AG08396 (cell line): ENCODE measurements around the gene ADGRD1.
"Not testable (repeated sequence)": the region's sequence is repeated elsewhere in the genome, so short reads cannot be mapped to it uniquely, and the experiment has no call there.

Experiments
- DNase-seq: peaks from one replicate; pipeline ENCODE4 v3.0.0; 2012; ENCODE audit warnings: low spot score, mixed read lengths

The ADGRD1 gene

GRCh38 chr12:130937546-130937945 lies 16.2 kb upstream of the ADGRD1 start:
- DNase-seq, result not testable (repeated sequence)

- DNase-seq, result no peak
Measured at GRCh38 chr12:130938186-130938585, 15.5 kb upstream of the ADGRD1 start.

- no peak for DNase-seq
Measured at GRCh38 chr12:130944878-130945277, 8.8 kb upstream of the ADGRD1 start.

GRCh38 chr12:130945786-130946492 lies 7.8 kb upstream of the ADGRD1 start:
- DNase-seq, result peak; percentile 29

GRCh38 chr12:130947028-130947613 lies 6.6 kb upstream of the ADGRD1 start:
- DNase-seq, result no peak

- no peak for DNase-seq
Measured at GRCh38 chr12:130948136-130948535, 5.6 kb upstream of the ADGRD1 start.

- DNase-seq, result no peak
Measured at GRCh38 chr12:130948751-130949150, 5.0 kb upstream of the ADGRD1 start.

GRCh38 chr12:130949806-130950205 lies 3.9 kb upstream of the ADGRD1 start:
- DNase-seq, result no peak

GRCh38 chr12:130951636-130952035 lies 2.1 kb upstream of the ADGRD1 start:
- no peak for DNase-seq

GRCh38 chr12:130952171-130952954 lies 1.3 kb upstream of the ADGRD1 start:
- DNase-seq, result no peak

GRCh38 chr12:130954544-130954831 lies 781 bp downstream of the ADGRD1 start:
- no peak for DNase-seq

- no peak for DNase-seq
Measured at GRCh38 chr12:130955238-130955816, 1.6 kb downstream of the ADGRD1 start.

- no peak for DNase-seq
Measured at GRCh38 chr12:130956009-130956408, 2.3 kb downstream of the ADGRD1 start.

- DNase-seq, result no peak
Measured at GRCh38 chr12:130956456-130957303, 3.0 kb downstream of the ADGRD1 start.

GRCh38 chr12:130957304-130957621 lies 3.6 kb downstream of the ADGRD1 start:
- no peak for DNase-seq

- no peak for DNase-seq
Measured at GRCh38 chr12:130958557-130959140, 4.9 kb downstream of the ADGRD1 start.

- no peak for DNase-seq
Measured at GRCh38 chr12:130959632-130960031, 5.9 kb downstream of the ADGRD1 start.

GRCh38 chr12:130960058-130960457 lies 6.4 kb downstream of the ADGRD1 start:
- no peak for DNase-seq

- no peak for DNase-seq
Measured at GRCh38 chr12:130960787-130961186, 7.1 kb downstream of the ADGRD1 start.

- no peak for DNase-seq
Measured at GRCh38 chr12:130961921-130962451, 8.3 kb downstream of the ADGRD1 start.

- DNase-seq, result no peak
Measured at GRCh38 chr12:130965214-130965613, 11.5 kb downstream of the ADGRD1 start.

GRCh38 chr12:130965668-130966067 lies 12.0 kb downstream of the ADGRD1 start:
- no peak for DNase-seq
